GM12878 (cell line): ENCODE data around the gene SEC23IP. TPM values are rescaled to one million over a fixed set of nuclear protein-coding genes. Genes with fewer than 3 reads are reported as not detected.

Experiments
- ATAC-seq: fragments of 200-7000 bp; cut with Tn5 transposase; 3 replicates; pipeline ENCODE4 v1.9.1; 2020; ENCODE audit warnings: mild to moderate bottlenecking, moderate library complexity
- BruUV-seq: library from RNA; stranded (reverse); fragments of 400-500 nt; replicated peaks from 2 replicates; lab custom pipeline; 2021; lab: Mats Ljungman, UMichigan
- CTCF ChIA-PET: fragments of 300-600 bp; sonication (Branson Sonifier 250); formaldehyde crosslinking; extraction: SDS; loops from one replicate; lab custom pipeline; 2021; ENCODE audit warnings: inconsistent platforms; lab: Yijun Ruan, JAX
- POLR2A ChIA-PET: fragments of 350-600 bp; formaldehyde crosslinking; extraction: SDS; loops from one replicate; lab custom pipeline; 2021; ENCODE audit warnings: inconsistent platforms; lab: Charles Lee
- RAD21 ChIA-PET: fragments of 300-600 bp; sonication (Branson Sonifier 250); formaldehyde crosslinking; loops from one replicate; lab custom pipeline; 2023; ENCODE audit warnings: antibody characterized with exemption; ENCODE audit not compliant: unreplicated experiment; lab: Charles Lee
- SMC1A ChIA-PET: fragments of 300-600 bp; sonication (Branson Sonifier 250); formaldehyde crosslinking; loops from one replicate; lab custom pipeline; 2023; ENCODE audit not compliant: unreplicated experiment, uncharacterized antibody; lab: Charles Lee
- DNase-seq: peaks from one replicate; pipeline ENCODE4 v3.0.0-alpha.2; 2011; ENCODE audit warnings: low read depth, low spot score
- FAIRE-seq: peaks from 3 replicates; lab custom pipeline; 2011; peaks lifted over from hg19 to GRCh38; lab: Jason Lieb, UNC
- H2AFZ ChIP-seq: 2 replicates; pipeline ENCODE4 v1.6.0; 2011; ENCODE audit warnings: low read depth, low read length, control low read depth; ENCODE audit not compliant: control insufficient read depth
- H3K27ac ChIP-seq: 2 replicates; pipeline ENCODE4 v1.5.1; 2011; ENCODE audit warnings: control low read depth; ENCODE audit not compliant: control insufficient read depth, insufficient read depth
- H3K27me3 ChIP-seq, 2 experiments: replicated peaks in 1 of 2; 2 replicates each; pipeline versions ENCODE4 v1.6.0 to v1.6.1; 2011; ENCODE audit warnings: low read length in 1 of 2; ENCODE audit not compliant: control insufficient read depth in 2 of 2, insufficient read depth in 2 of 2
- H3K36me3 ChIP-seq, 2 experiments: 2 replicates each; pipeline ENCODE4 v1.5.1; 2011; ENCODE audit warnings: low read length in 1 of 2; ENCODE audit not compliant: control insufficient read depth in 2 of 2, insufficient read depth in 2 of 2
- H3K4me1 ChIP-seq: 2 replicates; pipeline ENCODE4 v1.6.1; 2011; ENCODE audit warnings: mild to moderate bottlenecking, low read length, moderate library complexity, mixed read lengths; ENCODE audit not compliant: control insufficient read depth, insufficient read depth
- H3K4me2 ChIP-seq: 2 replicates; pipeline ENCODE4 v1.6.0; 2011; ENCODE audit warnings: control low read depth; ENCODE audit not compliant: control insufficient read depth, insufficient read depth
- H3K4me3 ChIP-seq: fragments of 200-600 bp; sonication (generic); 2 replicates; pipeline ENCODE4 v1.5.1; 2016
- H3K79me2 ChIP-seq: 2 replicates; pipeline ENCODE4 v1.6.0; 2011; ENCODE audit warnings: low read length; ENCODE audit not compliant: control insufficient read depth, insufficient read depth
- H3K9ac ChIP-seq: 2 replicates; pipeline ENCODE4 v1.8.0; 2011; ENCODE audit warnings: low read length, control low read depth, mixed read lengths; ENCODE audit not compliant: control insufficient read depth, insufficient read depth
- H3K9me3 ChIP-seq: replicated peaks from 3 replicates; pipeline ENCODE4 v1.5.1; 2011; ENCODE audit warnings: mild to moderate bottlenecking, low read length; ENCODE audit not compliant: control insufficient read depth, insufficient read depth
- H4K20me1 ChIP-seq: 2 replicates; pipeline ENCODE4 v1.6.0; 2011; ENCODE audit not compliant: control insufficient read depth, insufficient read depth
- BCL11A ChIP-seq: IDR thresholded peaks from 2 replicates; pipeline ENCODE4 v1.6.1; 2011; ENCODE audit warnings: low read depth, low read length
- CREM ChIP-seq: IDR thresholded peaks from 2 replicates; pipeline ENCODE4 v1.6.1; 2014; ENCODE audit warnings: antibody characterized with exemption, low read depth
- EED ChIP-seq: sonication (generic); IDR thresholded peaks from 2 replicates; pipeline ENCODE4 v1.6.1; 2016; ENCODE audit warnings: antibody characterized with exemption, low read depth
- HDAC6 ChIP-seq: fragments of 200-600 bp; sonication (generic); IDR thresholded peaks from one replicate; pipeline ENCODE4 v1.8.0; 2017; ENCODE audit warnings: antibody characterized with exemption; ENCODE audit not compliant: unreplicated experiment
- KLF5 ChIP-seq: fragments of 450-650 bp; IDR thresholded peaks from 2 replicates; pipeline ENCODE4 v1.6.1; 2014; ENCODE audit warnings: mild to moderate bottlenecking; ENCODE audit not compliant: partially characterized antibody
- NFYB ChIP-seq: IDR thresholded peaks from 2 replicates; pipeline ENCODE4 v1.6.1; 2011; ENCODE audit warnings: low read depth, mild to moderate bottlenecking, low read length, improper control_type of control experiment, moderate library complexity; ENCODE audit not compliant: insufficient read depth
- RBBP5 ChIP-seq: fragments of 200-600 bp; sonication (generic); conservative IDR thresholded peaks from 2 replicates; pipeline ENCODE4 v1.6.1; 2016
- RFX5 ChIP-seq: IDR thresholded peaks from 2 replicates; pipeline ENCODE4 v1.6.1; 2011; ENCODE audit warnings: low read depth, low read length, improper control_type of control experiment
- TBL1XR1 ChIP-seq: IDR thresholded peaks from 2 replicates; pipeline ENCODE4 v1.6.1; 2012; ENCODE audit warnings: low read depth, low read length, improper control_type of control experiment
- WGBS: methylation state at CpG from one replicate; pipeline ENCODE4 v1.1.6; 2016; ENCODE audit warnings: low lambda C conversion rate; ENCODE audit not compliant: insufficient replicate concordance, insufficient coverage; ENCODE audit errors: missing lambda C conversion rate; 5-methylcytosine and 5-hydroxymethylcytosine counted together
- in situ Hi-C: fragments of 300-500 bp; cut with MboI; formaldehyde crosslinking; loops from 9 replicates; pipeline ENCODE4 v1.14.3; 2018; ENCODE audit warnings: mixed read lengths
- intact Hi-C: fragments of 100-400 bp; cut with micrococcal nuclease; formaldehyde crosslinking; loops from one replicate; pipeline ENCODE4 v1.14.2; 2022; ENCODE audit not compliant: unreplicated experiment
- polyA plus RNA-seq, 11 experiments: library from polyadenylated mRNA; depleted of rRNA in 4 of 11; unstranded in 6 of 11; stranded (reverse) in 5 of 11; fragments of >200 nt; fragmentation: Nextera tagmentation in 4 of 11; fragmentation: Illumina TruSeq in 1 of 11; extraction: Ambion mirVana in 4 of 11; extraction: Trizol in 1 of 11; gene quantifications; 1 replicate in 1 of 11; 2 replicates in 10 of 11; pipeline versions ENCODE4 v1.2.1 to v1.2.3, GENCODE V29; 2011 to 2016; ENCODE audit warnings: inconsistent platforms in 2 of 11, missing spikeins in 2 of 11, low read depth in 1 of 11
- total RNA-seq, 4 experiments: library from RNA; depleted of rRNA in 3 of 4; stranded (reverse); fragments of >200 nt in 3 of 4; fragmentation: Illumina TruSeq in 1 of 4; extraction: Trizol in 1 of 4; gene quantifications; 2 replicates each; pipeline versions ENCODE4 v1.2.1 to v1.2.3, GENCODE V29; 2013 to 2021
- TF ChIP-seq, protein P1 (sequence below): fragments of 150-350 bp; IDR thresholded peaks from 2 replicates; pipeline ENCODE4 v1.6.1; 2016; ENCODE audit warnings: low read depth, low read length
- TF ChIP-seq, protein P2 (sequence below): fragments of 450-650 bp; IDR thresholded peaks from 2 replicates; pipeline ENCODE4 v1.6.1; 2017; ENCODE audit warnings: low read depth, mild to moderate bottlenecking, moderate library complexity
- TF ChIP-seq, protein P3 (sequence below): fragments of 450-650 bp; conservative IDR thresholded peaks from 2 replicates; pipeline ENCODE4 v1.6.1; 2017; ENCODE audit warnings: mild to moderate bottlenecking, moderate library complexity
- TF ChIP-seq, protein P4 (sequence below): fragments of 450-650 bp; formaldehyde crosslinking; IDR thresholded peaks from 2 replicates; pipeline ENCODE4 v1.4.0; 2022; ENCODE audit warnings: mild to moderate bottlenecking, moderate library complexity

SEC23IP gene
- total and polyA plus RNA-seq, 10 of the 15 experiments (the other 5 are each of a cell fraction or from before 2014, with no cell fraction given) = 15.1 to 82.5 (median 36.0) TPM

DNA sequence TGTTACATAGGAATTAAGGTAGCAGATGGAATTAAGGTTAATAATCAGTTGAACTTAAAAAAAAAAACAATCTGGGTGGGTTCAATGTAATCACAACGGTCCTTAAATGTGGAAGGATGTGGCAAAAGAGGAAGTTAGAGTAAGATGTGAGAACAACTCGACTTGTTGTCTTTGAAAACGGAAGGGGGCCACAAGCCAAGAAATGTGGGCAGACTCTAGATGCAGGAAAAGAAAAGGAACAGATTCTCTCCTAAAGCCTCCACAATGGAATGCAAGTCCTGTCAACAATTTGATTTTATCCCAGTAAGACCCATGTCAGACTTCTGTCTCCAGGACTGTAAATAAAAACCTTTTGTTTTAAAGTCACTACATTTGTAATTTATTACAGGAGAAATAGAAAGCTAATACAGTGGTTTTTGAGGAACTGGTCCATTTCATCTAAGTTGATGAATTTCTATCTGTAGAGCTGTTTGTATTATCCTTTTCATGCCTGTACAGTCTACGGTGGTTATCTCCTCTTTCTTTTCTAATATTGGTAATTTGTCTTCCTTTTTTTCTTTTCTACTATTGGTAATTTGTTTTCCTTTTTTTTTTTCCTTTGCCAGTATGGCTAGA lies 28.5 kb upstream of the SEC23IP start:
- BruUV-seq = TSS peak; percentile 10
- POLR2A ChIA-PET = interaction anchor here (1.2 kb wide), 1 partner anchor 116 kb away, joined by 8 read pairs; no protein-coding TSS in a partner anchor
- in situ Hi-C loops = no loop called here
- TF ChIP-seq EED (no peak), TBL1XR1 (no peak), KLF5 (peak; percentile 44), RFX5 (no peak), RBBP5 (no peak), CREM (no peak), BCL11A (no peak), NFYB (no peak), HDAC6 (no peak)
- TF ChIP-seq, protein P1, sequence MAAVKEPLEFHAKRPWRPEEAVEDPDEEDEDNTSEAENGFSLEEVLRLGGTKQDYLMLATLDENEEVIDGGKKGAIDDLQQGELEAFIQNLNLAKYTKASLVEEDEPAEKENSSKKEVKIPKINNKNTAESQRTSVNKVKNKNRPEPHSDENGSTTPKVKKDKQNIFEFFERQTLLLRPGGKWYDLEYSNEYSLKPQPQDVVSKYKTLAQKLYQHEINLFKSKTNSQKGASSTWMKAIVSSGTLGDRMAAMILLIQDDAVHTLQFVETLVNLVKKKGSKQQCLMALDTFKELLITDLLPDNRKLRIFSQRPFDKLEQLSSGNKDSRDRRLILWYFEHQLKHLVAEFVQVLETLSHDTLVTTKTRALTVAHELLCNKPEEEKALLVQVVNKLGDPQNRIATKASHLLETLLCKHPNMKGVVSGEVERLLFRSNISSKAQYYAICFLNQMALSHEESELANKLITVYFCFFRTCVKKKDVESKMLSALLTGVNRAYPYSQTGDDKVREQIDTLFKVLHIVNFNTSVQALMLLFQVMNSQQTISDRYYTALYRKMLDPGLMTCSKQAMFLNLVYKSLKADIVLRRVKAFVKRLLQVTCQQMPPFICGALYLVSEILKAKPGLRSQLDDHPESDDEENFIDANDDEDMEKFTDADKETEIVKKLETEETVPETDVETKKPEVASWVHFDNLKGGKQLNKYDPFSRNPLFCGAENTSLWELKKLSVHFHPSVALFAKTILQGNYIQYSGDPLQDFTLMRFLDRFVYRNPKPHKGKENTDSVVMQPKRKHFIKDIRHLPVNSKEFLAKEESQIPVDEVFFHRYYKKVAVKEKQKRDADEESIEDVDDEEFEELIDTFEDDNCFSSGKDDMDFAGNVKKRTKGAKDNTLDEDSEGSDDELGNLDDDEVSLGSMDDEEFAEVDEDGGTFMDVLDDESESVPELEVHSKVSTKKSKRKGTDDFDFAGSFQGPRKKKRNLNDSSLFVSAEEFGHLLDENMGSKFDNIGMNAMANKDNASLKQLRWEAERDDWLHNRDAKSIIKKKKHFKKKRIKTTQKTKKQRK = no peak
- TF ChIP-seq, protein P2, sequence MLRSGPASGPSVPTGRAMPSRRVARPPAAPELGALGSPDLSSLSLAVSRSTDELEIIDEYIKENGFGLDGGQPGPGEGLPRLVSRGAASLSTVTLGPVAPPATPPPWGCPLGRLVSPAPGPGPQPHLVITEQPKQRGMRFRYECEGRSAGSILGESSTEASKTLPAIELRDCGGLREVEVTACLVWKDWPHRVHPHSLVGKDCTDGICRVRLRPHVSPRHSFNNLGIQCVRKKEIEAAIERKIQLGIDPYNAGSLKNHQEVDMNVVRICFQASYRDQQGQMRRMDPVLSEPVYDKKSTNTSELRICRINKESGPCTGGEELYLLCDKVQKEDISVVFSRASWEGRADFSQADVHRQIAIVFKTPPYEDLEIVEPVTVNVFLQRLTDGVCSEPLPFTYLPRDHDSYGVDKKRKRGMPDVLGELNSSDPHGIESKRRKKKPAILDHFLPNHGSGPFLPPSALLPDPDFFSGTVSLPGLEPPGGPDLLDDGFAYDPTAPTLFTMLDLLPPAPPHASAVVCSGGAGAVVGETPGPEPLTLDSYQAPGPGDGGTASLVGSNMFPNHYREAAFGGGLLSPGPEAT = no peak
- TF ChIP-seq, protein P3, sequence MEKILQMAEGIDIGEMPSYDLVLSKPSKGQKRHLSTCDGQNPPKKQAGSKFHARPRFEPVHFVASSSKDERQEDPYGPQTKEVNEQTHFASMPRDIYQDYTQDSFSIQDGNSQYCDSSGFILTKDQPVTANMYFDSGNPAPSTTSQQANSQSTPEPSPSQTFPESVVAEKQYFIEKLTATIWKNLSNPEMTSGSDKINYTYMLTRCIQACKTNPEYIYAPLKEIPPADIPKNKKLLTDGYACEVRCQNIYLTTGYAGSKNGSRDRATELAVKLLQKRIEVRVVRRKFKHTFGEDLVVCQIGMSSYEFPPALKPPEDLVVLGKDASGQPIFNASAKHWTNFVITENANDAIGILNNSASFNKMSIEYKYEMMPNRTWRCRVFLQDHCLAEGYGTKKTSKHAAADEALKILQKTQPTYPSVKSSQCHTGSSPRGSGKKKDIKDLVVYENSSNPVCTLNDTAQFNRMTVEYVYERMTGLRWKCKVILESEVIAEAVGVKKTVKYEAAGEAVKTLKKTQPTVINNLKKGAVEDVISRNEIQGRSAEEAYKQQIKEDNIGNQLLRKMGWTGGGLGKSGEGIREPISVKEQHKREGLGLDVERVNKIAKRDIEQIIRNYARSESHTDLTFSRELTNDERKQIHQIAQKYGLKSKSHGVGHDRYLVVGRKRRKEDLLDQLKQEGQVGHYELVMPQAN = no peak
- TF ChIP-seq, protein P4, sequence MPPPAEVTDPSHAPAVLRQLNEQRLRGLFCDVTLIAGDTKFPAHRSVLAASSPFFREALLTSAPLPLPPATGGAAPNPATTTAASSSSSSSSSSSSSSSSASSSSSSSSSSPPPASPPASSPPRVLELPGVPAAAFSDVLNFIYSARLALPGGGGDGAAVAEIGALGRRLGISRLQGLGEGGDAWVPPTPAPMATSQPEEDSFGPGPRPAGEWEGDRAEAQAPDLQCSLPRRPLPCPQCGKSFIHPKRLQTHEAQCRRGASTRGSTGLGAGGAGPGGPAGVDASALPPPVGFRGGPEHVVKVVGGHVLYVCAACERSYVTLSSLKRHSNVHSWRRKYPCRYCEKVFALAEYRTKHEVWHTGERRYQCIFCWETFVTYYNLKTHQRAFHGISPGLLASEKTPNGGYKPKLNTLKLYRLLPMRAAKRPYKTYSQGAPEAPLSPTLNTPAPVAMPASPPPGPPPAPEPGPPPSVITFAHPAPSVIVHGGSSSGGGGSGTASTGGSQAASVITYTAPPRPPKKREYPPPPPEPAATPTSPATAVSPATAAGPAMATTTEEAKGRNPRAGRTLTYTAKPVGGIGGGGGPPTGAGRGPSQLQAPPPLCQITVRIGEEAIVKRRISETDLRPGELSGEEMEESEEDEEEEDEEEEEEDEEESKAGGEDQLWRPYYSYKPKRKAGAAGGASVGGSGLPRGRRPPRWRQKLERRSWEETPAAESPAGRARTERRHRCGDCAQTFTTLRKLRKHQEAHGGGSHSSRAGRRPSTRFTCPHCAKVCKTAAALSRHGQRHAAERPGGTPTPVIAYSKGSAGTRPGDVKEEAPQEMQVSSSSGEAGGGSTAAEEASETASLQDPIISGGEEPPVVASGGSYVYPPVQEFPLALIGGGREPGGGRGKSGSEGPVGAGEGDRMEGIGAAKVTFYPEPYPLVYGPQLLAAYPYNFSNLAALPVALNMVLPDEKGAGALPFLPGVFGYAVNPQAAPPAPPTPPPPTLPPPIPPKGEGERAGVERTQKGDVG (CRISPR knock-in tag) = no peak

More for the DNA sequence above, 28.5 kb upstream of the SEC23IP start:
- H3K27me3 ChIP-seq = no peaks in the 10 kb centered on the region
- H3K27ac ChIP-seq = peak overlapping the region; percentile 21; the same call in 1 of the 2 replicates
- WGBS = 30% methylated on average over 3 of the region's 4 CpGs
- H3K9me3 ChIP-seq = peaks cover 11% of the 10 kb centered on the region; the same call in 2 of the 3 replicates
- no peak overlapping the region for H3K4me3 ChIP-seq
- DNase-seq = no peak
- no peak overlapping the region for H3K4me2 ChIP-seq
- intact Hi-C loops = no loop called here
- ChIA-PET CTCF (interaction anchor here (0.7 to 4.6 kb wide), 9 partner anchors 9 to 179 kb away, joined by 3 to 21 read pairs (median 5); no protein-coding TSS in a partner anchor), RAD21 (interaction anchor here (0.6 to 1.4 kb wide), 2 partner anchors 113 to 136 kb away, joined by 3 to 4 read pairs; no protein-coding TSS in a partner anchor), SMC1A (interaction anchor here (0.7 to 9.3 kb wide), 10 partner anchors 8 to 278 kb away, joined by 3 to 211 read pairs (median 3); partner anchors contain the start of gene TIAL1)
- peak; percentile 18; the same call in 1 of the 3 replicates for ATAC-seq
- peaks cover 78% of the 10 kb centered on the region for H3K79me2 ChIP-seq
- H3K9ac ChIP-seq = no peak overlapping the region
- H2AFZ ChIP-seq = no peak overlapping the region
- peaks cover 8% of the 10 kb centered on the region for H3K4me1 ChIP-seq
- H4K20me1 ChIP-seq = no peaks in the 10 kb centered on the region
- FAIRE-seq = no peak
- H3K36me3 ChIP-seq = peaks cover 0 to 7% of the 10 kb centered on the region in 2 experiments; a peak in 2 of 4 replicates
